GM21737 (cell line): ENCODE measurements around the gene ZNF175.

Experiments used
- ATAC-seq: cut with Tn5 transposase; IDR thresholded peaks from one replicate; pipeline ENCODE4 v1.9.1; 2021; ENCODE audit warnings: mild to moderate bottlenecking, moderate library complexity; ENCODE audit not compliant: unreplicated experiment

Gene ZNF175

GRCh38 chr19:51549533-51550324 is 21.4 kb upstream of the ZNF175 start:
- ATAC-seq, result no peak

- ATAC-seq, result no peak
Measured at GRCh38 chr19:51550848-51551672, 20.0 kb upstream of the ZNF175 start.

DNA sequence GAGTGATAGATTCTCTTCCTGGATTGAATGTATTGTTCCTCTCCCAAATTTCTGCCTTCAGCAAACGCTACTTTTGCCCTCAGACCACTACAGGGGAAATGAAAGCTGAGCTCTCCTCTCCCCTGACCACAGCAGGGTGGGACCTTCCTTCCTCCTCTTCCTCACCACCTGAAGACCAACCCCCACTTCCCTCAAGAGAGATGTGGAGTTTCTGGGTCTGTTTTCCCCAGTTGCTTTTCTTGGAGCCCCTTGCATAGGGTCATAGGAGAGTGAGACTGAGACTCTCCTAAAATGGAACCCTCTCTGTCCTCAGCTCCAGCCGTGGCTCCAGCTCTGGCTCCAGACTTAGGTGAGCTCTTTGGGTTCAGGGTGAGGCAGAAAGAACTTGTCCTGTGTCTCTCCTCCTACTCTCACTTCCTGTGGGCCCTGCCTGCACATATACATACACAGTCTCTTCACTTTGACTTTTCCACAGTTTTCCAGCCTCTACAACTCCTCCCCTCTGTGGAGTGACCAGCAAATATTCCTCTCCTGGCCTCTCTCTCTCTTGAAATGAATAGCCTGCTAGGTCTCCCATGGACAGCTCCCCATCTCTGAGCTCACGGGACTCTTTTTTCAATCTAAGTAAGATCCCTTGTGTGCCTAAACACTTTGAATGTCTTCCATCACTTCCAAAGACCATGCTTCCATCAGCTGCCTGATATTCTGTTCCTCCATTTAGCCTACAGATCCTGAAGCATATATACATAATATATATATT is 19.2 kb upstream of the ZNF175 start:
- ATAC-seq, result no peak

GRCh38 chr19:51552608-51552995 is 18.5 kb upstream of the ZNF175 start:
- ATAC-seq, result no peak

DNA sequence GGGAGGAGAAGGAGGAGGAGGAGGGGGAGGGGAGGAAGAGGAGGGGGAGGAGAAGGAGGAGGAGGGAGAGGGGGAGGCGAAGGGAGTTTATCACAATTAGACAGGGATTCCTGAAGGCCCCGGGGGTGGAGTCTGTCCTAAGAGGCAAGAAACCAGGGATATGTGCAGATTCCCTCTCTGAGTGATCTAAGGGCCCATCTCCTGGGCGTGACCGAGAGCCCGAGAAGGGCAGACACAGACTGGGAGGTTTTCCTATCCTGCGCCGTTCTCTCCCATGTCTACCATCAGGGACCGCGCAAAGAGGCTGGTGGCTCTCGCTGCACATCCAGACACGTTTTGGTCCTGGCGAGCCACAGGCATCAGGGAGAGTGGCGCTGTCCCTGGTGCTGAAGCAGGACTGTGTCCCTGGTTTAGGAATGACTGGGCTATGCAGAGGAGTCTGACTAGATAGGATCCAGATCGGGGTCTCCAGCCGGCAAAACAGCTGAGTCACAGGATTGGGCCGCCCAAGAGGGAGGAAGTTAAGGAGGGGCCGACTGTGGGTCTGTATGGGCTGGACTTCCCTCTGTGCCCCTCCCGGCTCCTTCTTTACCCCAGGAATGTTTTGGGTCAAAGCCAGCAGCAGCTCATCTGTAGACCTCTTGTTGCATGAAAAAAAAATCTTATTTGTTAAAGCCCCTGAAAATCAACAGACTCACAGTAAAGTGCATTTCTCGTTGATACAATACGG is 17.9 kb upstream of the ZNF175 start:
- no peak for ATAC-seq

DNA sequence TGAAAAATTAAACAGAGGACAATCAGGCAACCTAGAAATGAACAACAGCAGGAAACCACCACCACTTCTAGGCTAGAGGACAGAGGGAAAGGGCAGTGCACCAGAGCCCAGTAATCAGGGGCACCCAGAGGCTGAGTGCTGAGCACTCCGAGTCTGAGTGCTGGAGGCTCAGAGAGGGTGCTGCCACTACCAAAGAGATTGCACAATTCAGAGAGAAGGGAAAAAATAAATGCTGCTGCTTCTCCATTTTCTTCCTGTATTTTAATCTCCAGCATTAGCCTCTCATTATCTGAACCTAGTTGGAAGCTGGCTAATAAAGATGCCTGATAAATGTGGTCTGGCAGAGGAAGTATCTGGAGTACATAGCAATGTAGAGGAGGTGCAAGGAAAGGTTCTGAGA is 11.8 kb upstream of the ZNF175 start:
- no peak for ATAC-seq

GRCh38 chr19:51560339-51560738 is 10.7 kb upstream of the ZNF175 start:
- ATAC-seq, result no peak

GRCh38 chr19:51564791-51565190 is 6.3 kb upstream of the ZNF175 start:
- ATAC-seq, result no peak

DNA sequence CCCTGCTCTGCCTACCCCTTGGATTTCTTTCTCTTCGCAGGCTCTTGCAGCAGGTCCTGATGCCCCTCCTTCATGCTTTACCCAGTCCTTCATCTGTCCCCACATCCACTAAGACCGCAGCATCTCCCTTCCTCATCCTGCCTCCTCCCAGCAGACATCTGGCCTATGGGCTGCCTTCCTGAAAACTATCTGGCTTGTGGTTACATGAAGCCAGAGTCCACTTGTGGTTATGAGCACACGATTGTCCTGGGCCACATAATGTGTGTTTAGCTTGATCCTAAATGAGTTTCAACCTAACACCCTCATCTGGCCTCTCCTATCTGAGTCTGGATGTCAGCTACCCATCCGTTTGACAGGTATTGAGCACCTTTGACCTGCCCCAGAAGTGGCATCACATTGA is 5.5 kb upstream of the ZNF175 start:
- ATAC-seq, result no peak

DNA sequence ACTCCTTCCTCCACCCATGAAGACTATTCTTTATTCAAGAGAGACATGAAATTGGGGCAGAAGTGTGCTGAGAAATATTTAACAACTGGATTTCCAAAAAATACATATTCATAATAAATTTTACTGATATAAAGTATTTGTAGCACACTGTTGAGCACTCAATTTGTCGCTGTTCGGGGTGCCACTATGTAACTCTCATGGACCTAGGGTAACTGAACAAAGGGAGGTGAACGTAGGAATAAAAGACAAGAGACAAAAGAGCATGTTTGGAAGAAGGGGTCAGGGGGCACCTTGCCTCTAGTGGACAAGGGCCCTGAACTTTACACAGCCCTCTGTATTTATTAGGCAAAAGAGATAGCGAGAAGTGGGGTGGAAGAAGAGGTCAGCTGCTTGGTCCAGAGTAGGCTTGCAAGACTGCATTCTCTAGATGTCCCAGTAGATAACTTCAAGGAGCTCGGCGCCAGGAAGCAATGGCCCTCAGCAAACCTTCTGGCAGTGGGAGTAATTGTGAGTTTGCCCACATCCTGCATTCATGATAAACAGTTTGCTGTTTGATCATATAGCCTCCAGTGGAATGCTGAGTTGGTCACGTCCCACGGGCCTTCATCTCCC is 4.5 kb upstream of the ZNF175 start:
- ATAC-seq, result no peak

- ATAC-seq, result no peak
Measured at GRCh38 chr19:51567583-51567982, 3.5 kb upstream of the ZNF175 start.

GRCh38 chr19:51568456-51568855 is 2.6 kb upstream of the ZNF175 start:
- no peak for ATAC-seq

GRCh38 chr19:51571599-51571998 is 516 bp downstream of the ZNF175 start:
- no peak for ATAC-seq

DNA sequence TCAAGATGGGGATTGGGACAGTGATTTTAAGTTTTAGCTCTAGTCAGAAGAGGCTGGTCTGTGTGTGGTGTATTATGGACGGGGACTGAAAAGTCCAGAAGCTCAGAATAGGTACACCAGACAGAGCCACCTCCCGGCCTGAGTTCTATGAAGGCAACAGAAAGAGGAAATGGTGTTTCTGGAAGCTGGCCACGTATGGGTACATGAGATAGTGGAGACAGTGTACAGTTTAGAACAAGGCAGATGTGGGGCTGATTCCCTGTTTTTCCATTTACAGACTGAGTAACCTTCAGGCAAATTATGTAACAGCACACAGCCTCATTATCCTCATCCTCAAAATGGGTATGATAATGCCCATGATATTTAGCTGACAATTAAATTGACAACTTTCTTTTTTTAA is 1.3 kb downstream of the ZNF175 start:
- no peak for ATAC-seq

GRCh38 chr19:51572908-51573307 is 1.8 kb downstream of the ZNF175 start:
- ATAC-seq, result no peak

- ATAC-seq, result no peak
Measured at GRCh38 chr19:51573331-51573730, 2.2 kb downstream of the ZNF175 start.

- no peak for ATAC-seq
Measured at GRCh38 chr19:51576850-51577249, 5.8 kb downstream of the ZNF175 start.

DNA sequence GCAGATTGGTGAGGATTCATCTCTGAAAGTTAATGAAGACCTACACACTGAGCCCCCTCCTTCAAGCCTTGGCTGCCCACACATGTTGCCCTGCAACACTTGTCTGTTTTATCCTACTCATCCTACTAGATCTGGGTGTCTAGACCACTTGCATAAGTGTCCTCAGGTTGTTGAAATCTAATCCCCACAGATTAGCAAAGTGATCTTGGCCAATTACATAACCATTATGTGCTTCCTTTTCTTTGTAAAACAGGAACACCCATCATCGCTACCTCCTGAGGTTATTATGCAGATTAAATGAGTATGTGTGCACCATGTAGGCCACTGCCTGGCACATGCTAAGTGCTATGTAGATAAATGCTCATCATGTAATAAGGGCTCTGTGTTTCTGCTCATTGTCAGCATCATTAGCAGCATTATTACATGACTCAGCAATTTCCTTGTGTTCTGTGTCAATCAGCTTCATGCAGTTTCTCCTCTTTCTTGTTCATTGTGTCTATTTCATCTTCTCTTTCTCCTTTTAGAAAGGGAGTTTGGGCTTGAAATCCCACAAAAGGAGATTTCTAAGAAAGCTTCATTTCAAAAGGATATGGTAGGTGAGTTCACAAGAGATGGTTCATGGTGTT is 15.1 kb downstream of the ZNF175 start:
- no peak for ATAC-seq

DNA sequence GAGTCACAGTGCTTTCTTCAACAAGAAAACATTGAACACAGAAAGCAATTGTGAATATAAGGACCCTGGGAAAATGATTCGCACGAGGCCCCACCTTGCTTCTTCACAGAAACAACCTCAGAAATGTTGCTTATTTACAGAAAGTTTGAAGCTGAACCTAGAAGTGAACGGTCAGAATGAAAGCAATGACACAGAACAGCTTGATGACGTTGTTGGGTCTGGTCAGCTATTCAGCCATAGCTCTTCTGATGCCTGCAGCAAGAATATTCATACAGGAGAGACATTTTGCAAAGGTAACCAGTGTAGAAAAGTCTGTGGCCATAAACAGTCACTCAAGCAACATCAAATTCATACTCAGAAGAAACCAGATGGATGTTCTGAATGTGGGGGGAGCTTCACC is 15.7 kb downstream of the ZNF175 start:
- ATAC-seq, result no peak
